Ammon's horn (tissue), 1 donor: ENCODE measurements around the gene GRID1.

Source experiments
- DNase-seq: peaks from one replicate; pipeline ENCODE4 v3.0.0-alpha.2; 2016; ENCODE audit warnings: low spot score

The GRID1 gene

DNA sequence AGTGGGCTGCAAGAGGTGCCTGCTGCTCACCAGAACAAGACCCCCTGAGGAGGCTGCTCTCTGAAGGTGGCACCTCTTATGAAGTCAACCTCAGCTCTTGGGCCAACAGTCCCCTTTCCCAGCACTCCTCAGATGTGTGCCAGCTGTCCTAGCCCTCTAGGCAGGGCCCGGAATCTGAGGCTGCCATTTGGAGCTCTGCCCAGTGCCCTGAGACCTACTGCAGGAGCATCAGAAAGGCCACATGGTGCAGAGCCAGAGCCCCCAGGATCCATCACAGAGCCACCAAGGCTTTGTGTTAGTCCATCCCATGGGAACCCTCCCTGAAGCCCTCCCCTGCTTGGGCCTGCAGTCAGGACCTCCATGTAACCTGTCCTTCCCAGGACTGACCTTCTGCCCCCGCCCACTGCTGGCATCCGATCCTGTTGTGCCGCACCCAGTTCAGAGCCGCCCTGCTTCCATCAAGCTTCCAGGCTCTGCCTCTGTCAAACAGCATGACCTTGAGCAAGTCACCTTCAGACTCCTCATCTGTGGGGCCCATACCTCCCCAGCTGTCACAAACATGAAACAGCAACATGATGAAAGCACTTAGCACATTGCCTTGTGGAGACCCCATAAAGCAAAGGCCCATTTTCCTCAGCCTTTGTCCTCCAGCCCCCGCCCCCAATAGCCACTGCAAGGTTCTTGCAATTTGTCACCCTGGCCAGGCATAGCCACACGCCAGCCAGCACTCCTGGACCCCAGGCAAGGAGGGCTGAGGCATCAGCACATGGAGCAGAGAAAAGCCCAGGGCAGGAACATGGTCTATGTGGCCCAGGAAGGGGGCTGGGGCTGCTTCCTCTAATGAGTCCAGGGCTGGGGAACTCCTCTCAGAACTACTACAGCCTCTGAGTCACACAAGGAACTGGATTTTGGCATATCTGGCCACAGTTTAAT is 51.7 kb downstream of the GRID1 start:
- DNase-seq, result no peak

- DNase-seq, result peak; percentile 71
These were observed 53.0 kb downstream of the GRID1 start for GRCh38 chr10:86313621-86314041.

DNA sequence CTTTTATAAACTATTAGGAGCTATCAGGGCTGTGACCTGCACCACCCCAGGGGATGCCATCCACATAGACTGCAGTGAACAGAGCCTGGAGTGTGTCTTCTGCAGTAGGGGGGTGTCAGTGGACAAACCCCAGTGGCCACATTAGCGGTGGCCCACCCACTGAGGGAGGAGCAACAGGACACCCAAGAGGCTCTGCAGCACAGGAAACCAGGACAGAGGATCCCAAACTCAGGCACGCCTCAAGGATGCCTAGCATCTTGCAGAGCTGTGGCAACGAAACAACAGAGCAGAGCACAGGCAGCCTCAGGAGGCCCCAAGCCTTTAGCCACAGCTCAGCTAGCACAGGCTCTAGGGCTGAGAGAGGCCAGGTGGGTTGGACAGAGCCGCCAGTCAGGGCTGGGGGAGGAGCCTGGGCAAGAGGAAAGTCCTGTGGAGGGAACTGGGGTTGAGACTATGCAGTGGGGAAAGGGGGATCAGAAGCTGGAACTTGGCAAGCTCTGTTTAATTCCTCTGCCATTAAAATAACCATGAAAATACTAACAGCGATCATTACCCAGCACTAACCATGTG is 53.8 kb downstream of the GRID1 start:
- DNase-seq, result no peak

DNA sequence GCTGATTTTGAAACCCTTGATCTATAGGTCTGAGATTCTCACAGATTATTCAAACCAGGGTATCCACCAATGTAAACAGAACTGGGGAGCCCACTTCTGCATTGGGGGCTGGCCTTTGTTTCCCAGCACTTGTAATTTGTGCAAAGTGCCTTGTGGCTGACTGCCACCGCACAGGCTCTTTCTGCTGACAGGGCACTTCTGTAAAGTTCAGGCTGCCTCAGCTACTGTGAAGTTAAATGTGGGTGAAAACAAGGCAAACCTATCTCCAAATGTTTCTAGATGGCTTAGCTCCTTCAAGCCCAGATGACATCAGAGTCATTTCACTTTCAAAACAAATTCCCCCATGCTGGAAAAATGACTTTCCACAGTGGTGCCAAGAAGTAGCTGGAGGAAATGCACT is 54.7 kb downstream of the GRID1 start:
- DNase-seq, result no peak

DNA sequence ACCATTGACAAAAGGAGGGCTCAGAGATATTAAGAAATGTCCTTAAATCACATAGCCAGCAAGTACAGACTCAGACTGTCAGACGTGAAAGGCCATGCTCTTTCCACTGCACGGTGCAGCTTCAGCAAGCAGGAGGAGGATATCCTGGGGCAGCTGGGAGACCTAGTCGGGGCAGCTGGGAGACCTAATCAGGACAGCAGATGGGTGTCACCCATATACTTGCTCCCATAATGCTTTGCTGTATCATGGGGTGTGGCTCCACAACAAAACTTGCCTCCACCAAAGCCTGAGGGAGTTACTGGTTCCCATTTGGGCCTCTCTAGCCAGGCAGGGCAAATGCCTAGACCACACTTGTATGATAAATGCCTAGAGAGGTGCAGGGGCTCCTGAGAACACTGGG is 55.4 kb downstream of the GRID1 start:
- no peak for DNase-seq

- no peak for DNase-seq
These were observed 55.9 kb downstream of the GRID1 start for GRCh38 chr10:86310702-86311101.

GRCh38 chr10:86310291-86310690 is 56.3 kb downstream of the GRID1 start:
- DNase-seq, result no peak

GRCh38 chr10:86308056-86308455 is 58.5 kb downstream of the GRID1 start:
- DNase-seq, result no peak

DNA sequence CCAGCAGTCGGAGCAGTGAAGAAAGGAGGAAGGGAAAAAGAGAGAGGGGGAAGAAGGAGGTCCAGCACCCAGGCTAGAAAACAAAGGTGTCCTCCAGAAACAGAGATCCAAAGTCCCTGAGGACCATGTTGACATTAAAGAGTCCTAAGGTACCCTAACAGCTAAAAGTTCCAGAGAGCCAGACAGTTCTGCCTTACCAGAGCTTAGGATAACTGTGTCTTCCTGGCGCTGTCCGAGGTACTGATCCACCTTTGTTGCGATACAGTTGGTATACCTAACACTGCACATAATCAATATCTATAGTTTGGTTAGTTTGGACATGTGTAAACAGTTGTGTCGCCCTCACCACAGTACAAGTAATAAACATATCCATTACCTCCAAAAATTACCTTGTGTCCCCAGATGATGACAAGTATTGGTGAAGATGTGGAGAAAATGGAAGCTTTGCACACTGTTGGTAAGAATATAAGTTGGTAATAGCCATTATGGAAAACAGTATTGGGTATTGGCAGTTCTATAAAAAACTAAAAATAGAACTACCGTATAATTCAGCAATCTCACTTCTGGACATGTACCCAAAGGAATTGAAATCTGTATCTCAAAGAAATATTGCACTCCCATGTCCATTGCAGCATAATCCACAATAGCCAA is 59.8 kb downstream of the GRID1 start:
- no peak for DNase-seq

DNA sequence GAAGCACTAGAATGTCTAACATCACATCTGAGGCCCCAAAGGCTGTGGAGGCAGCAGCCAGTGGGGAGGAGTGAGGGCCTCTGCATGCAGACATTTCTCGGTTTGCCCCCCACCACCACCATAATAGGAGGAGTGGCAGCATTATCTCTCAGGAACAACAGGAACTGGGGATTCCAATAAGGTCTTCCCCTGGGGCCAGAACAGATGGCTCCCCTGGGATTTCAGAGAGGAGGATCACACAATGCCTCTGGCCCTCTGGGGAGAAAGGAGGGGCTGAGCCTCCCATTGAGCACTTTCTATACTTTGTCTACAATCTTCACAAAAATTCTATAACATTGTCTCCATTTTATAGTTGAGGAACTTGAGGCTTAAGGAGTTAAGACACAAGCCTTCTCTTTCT is 61.1 kb downstream of the GRID1 start:
- no peak for DNase-seq

DNA sequence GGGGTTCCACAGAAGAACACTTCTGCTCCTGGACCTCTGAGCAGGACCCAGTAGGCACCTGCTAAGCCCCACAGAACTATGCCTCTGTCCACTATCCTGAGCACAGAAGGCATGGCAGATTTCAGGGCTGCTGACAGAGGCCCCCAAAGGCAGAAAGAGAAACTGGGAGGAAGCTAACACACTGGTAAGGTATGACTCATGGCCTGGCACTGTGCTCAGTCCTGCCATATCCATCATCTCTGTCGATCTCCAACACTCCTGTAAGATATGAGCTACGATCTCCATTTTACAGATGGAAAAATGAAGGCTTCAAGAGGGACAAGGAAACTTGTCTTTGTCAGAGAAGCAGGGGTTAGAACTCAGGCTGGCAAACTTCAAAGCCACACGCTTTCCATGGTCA is 62.2 kb downstream of the GRID1 start:
- DNase-seq, result no peak

- DNase-seq, result no peak
These were observed 63.0 kb downstream of the GRID1 start for GRCh38 chr10:86303626-86304025.

DNA sequence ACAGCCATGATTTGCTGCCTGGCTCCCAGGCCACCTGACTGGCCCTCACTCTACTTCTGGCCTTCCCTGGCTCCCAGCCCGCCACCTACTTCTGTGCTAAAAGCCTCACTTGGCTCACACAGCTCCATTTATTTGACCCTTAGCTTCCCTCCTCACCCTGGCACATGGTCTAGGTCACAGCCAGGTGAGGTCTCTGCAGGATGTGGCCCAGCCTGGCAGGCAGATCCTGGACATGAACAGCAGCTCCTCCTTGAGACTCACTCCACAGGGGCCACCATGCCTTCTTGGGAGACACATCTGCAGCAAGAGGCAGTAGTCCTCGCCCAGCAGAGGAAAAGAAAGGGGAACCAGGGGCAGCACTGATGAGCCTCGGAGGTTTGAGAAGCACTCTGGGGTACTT is 64.6 kb downstream of the GRID1 start:
- DNase-seq, result no peak

- no peak for DNase-seq
These were observed 65.4 kb downstream of the GRID1 start for GRCh38 chr10:86300931-86301830.

- DNase-seq, result no peak
These were observed 66.1 kb downstream of the GRID1 start for GRCh38 chr10:86300399-86300925.

DNA sequence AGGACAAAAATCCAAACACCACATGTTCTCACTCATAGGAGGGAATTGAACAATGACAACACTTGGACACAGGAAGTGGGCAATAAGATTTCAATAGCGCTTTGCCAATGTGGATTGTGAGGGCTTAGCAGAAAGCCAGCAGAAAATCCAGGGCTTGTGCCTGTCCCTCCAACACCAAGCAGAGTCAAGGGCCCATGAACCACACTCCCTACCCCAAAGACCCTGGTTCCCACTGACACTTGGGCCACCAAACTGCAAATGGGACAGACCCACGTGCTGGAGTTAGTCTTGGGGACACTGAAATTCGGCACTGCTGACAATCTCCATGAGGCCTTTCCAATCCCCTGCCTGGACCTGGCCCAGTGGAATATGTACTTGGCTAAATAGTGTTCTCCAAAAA is 67.0 kb downstream of the GRID1 start:
- DNase-seq, result no peak

DNA sequence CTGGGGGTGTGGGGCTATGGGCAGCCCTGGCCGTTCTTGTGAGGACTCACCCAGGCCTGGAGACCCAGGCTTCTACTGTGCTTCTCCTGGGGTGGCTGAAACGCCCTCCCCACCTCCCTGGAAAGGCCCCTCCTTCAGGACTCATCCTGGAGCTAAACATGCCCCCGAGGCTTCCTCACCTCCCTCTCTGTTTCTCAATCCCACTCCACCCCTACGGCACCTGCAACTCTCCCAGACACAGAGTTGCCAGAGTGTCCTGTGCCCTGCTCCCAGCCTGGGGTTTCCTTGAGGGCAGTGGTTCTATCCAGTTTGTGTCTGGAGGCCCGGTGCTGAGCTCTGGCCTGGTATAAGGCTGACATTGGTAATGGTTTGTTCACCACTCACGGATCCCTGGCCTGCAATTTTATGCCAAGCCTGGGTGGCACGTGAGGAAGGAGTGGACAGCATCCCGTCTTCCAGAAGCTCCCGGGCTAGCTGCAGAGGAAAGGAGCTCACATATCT is 68.0 kb downstream of the GRID1 start:
- no peak for DNase-seq

DNA sequence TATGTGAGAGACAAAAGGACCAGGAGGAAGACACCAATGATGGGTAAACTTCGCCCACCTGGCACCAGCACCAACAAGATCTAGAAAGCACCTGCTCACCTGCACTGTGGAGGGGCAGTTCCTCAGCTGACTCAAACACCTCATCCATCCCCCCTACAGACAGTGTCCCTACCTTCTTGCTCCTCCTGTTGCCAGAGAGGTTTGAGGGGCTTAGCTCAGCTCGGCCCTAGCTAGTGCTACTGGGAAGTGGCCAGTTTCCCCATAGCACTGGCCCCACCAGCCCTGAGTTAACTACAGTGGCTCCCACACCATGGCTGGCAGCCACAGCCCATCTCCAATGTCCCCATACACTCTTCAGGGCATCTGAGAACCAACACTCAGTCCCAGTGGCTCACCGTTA is 70.8 kb downstream of the GRID1 start:
- no peak for DNase-seq

DNA sequence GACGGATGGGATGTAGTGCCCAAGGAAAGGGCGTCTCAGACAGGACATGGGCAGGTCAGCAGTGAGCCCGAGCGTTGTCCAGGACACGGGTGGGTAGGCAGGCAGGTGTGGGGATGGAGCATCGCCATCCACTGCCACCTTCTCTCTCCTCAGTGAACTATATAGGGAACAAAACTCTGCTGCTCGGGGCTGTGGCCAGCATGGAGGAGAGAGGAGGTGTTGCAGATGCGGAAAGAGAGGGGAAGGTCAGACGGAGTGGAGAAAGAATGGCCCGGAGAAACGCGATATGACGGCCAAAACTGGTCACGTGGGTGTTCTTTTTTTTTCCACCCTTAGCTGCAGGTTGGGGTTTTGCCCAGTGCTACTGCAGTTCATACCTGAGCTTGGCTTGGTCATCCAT is 71.2 kb downstream of the GRID1 start:
- no peak for DNase-seq

DNA sequence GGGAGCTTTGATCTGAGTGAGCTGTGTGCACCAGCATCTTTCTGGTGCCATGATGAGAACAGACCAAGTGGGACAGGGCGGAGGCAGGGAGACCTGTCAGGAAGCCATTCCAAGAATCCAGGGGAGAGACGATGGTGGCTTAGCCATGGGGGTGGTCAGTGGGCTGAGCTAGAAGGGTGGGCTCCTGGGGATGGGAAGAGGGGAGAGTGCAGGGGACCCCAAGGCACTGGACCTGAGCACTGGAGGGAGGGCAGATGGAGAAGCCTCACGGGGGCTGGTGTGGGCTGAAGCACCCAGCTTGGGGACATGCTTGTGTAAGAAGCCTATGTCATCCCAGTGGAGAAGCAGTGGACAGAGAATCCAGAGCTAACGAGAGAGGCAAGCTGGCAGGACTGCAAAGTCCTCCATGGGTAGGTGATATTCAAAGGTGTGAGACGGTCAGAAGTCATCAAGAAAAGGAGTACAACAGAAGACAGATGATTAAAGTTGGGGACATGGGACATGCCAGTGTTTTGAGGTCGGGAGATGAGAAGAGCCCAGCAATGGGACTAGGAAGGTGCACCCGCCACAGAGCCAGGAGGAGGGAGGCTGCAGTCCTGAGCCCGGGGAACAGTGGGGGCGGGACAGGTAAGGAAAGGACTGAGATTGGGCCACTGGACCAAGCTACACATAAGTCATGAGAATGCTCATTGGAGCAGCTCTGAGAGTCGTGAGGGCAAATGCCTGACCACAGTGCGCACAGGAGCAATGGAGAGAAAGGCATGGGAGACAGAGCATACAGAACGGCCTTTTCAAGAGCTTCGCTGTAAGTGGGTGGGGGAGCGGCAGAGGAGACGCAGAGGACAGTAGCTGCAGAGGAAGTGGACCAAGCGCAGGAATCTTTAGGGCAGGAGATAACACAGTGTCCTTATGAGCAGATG is 72.0 kb downstream of the GRID1 start:
- DNase-seq, result no peak

DNA sequence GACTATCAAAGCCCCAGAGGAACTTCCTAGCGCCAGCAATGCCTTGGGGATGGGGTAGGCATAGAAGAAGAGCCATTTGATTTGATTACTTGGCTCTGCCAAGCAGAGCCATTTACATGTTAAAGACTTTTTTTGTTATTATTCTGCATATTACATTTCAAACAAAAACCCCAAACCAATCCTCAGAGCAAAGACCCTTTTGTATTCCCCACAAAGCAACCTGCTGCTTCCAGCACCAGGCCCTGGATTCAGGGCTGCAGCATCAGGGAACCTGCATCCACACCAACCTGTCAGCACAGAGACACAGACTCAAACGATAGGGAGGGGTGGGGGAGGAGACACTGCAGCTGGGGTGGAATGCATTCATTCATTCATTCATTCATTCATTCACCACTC is 73.2 kb downstream of the GRID1 start:
- DNase-seq, result no peak
